ENCODE data around the gene CRB2.

- TF ChIP-seq FOSL1 (IDR thresholded peaks at IDR 0.05; ENCODE audit: low read depth) (no peak), SIN3A (IDR thresholded peaks at IDR 0.05; ENCODE audit: low read depth) (no peak), SP1 (IDR thresholded peaks at IDR 0.05; ENCODE audit: low read depth) (no peak), POLR2A (IDR thresholded peaks at IDR 0.05; ENCODE audit: borderline replicate concordance, extremely low read depth, insufficient read depth, insufficient read length) (no peak), SRF (IDR thresholded peaks at IDR 0.05; ENCODE audit: low read depth) (no peak), EZH2 (IDR thresholded peaks at IDR 0.05) (no peak), EZH2phosphoT487 (IDR thresholded peaks at IDR 0.05; ENCODE audit: borderline replicate concordance) (no peak)
- TF ChIP-seq, protein P1, sequence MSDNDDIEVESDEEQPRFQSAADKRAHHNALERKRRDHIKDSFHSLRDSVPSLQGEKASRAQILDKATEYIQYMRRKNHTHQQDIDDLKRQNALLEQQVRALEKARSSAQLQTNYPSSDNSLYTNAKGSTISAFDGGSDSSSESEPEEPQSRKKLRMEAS (IDR thresholded peaks at IDR 0.05): no peak
- TF ChIP-seq, protein P2, sequence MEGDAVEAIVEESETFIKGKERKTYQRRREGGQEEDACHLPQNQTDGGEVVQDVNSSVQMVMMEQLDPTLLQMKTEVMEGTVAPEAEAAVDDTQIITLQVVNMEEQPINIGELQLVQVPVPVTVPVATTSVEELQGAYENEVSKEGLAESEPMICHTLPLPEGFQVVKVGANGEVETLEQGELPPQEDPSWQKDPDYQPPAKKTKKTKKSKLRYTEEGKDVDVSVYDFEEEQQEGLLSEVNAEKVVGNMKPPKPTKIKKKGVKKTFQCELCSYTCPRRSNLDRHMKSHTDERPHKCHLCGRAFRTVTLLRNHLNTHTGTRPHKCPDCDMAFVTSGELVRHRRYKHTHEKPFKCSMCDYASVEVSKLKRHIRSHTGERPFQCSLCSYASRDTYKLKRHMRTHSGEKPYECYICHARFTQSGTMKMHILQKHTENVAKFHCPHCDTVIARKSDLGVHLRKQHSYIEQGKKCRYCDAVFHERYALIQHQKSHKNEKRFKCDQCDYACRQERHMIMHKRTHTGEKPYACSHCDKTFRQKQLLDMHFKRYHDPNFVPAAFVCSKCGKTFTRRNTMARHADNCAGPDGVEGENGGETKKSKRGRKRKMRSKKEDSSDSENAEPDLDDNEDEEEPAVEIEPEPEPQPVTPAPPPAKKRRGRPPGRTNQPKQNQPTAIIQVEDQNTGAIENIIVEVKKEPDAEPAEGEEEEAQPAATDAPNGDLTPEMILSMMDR (IDR thresholded peaks at IDR 0.05 in 2 of 3, conservative IDR thresholded peaks at IDR 0.05 in 1 of 3; ENCODE audit: borderline replicate concordance in 1 of 3, insufficient read depth in 1 of 3, low read depth in 2 of 3, low read length in 2 of 3): no peak
These were observed 20.4 kb downstream of the CRB2 start for GRCh38 chr9:123376218-123377071.
